H9 (cell line): ENCODE measurements around the gene GABRR2. TPM values are rescaled to one million over a fixed set of nuclear protein-coding genes. Genes with fewer than 3 reads are reported as not detected.

ENCODE experiments used
- DNase-seq: peaks from one replicate; pipeline ENCODE4 v3.0.0-alpha.2; 2017
- H2AFZ ChIP-seq: one replicate; pipeline ENCODE4 v1.6.1; 2013; ENCODE audit warnings: mild to moderate bottlenecking, low read length, control low read depth, moderate library complexity
- H2AK5ac ChIP-seq: 2 replicates; pipeline ENCODE4 v1.6.1; 2013; ENCODE audit warnings: low read length, control low read depth, mixed read lengths; ENCODE audit not compliant: insufficient read length
- H2BK120ac ChIP-seq: one replicate; pipeline ENCODE4 v1.6.1; 2013; ENCODE audit warnings: low read depth, mild to moderate bottlenecking, low read length, control low read depth, inconsistent platforms; ENCODE audit not compliant: poor library complexity, severe bottlenecking
- H2BK12ac ChIP-seq: 2 replicates; pipeline ENCODE4 v1.6.1; 2013; ENCODE audit warnings: low read length, control low read depth, mixed read lengths, low read depth; ENCODE audit not compliant: insufficient read length
- H2BK15ac ChIP-seq: 2 replicates; pipeline ENCODE4 v1.6.1; 2013; ENCODE audit warnings: low read depth, low read length, control low read depth
- H2BK20ac ChIP-seq: one replicate; pipeline ENCODE4 v1.6.1; 2013; ENCODE audit warnings: low read depth, mild to moderate bottlenecking, low read length, control low read depth, inconsistent platforms; ENCODE audit not compliant: poor library complexity, severe bottlenecking
- H2BK5ac ChIP-seq: 2 replicates; pipeline ENCODE4 v1.6.1; 2013; ENCODE audit warnings: low read length, control low read depth, mixed read lengths; ENCODE audit not compliant: insufficient read length
- H3K14ac ChIP-seq: 2 replicates; pipeline ENCODE4 v1.6.1; 2013; ENCODE audit warnings: low read length, control low read depth; ENCODE audit not compliant: insufficient read depth
- H3K18ac ChIP-seq: 2 replicates; pipeline ENCODE4 v1.6.1; 2013; ENCODE audit warnings: low read depth, mild to moderate bottlenecking, mixed read lengths, low read length, control low read depth; ENCODE audit not compliant: insufficient read length
- H3K23ac ChIP-seq: 2 replicates; pipeline ENCODE4 v1.6.1; 2013; ENCODE audit warnings: low read length, control low read depth, mixed read lengths, low read depth; ENCODE audit not compliant: insufficient read length
- H3K23me2 ChIP-seq: 2 replicates; pipeline ENCODE4 v1.6.1; 2013; ENCODE audit warnings: low read depth, mild to moderate bottlenecking, mixed read lengths, low read length, control low read depth; ENCODE audit not compliant: insufficient read length, poor library complexity, severe bottlenecking
- H3K27ac ChIP-seq: 2 replicates; pipeline ENCODE4 v1.5.1; 2013; ENCODE audit warnings: low read length, control low read depth, mixed read lengths, low read depth; ENCODE audit not compliant: insufficient read length
- H3K27me3 ChIP-seq: 2 replicates; pipeline ENCODE4 v1.6.1; 2013; ENCODE audit warnings: low read length, control low read depth, inconsistent platforms; ENCODE audit not compliant: insufficient read depth
- H3K4ac ChIP-seq: 2 replicates; pipeline ENCODE4 v1.6.1; 2013; ENCODE audit warnings: low read depth, mild to moderate bottlenecking, control low read depth, inconsistent platforms, low read length, moderate library complexity
- H3K4me1 ChIP-seq: 2 replicates; pipeline ENCODE4 v1.6.1; 2013; ENCODE audit warnings: low read length, control low read depth, inconsistent platforms; ENCODE audit not compliant: insufficient read depth
- H3K4me2 ChIP-seq: 2 replicates; pipeline ENCODE4 v1.6.1; 2013; ENCODE audit warnings: low read length, control low read depth, mixed read lengths; ENCODE audit not compliant: insufficient read length, insufficient read depth
- H3K56ac ChIP-seq: 2 replicates; pipeline ENCODE4 v1.6.1; 2013; ENCODE audit warnings: low read depth, mild to moderate bottlenecking, mixed read lengths, low read length, control low read depth; ENCODE audit not compliant: insufficient read length
- H3K79me1 ChIP-seq: 2 replicates; pipeline ENCODE4 v1.6.1; 2013; ENCODE audit warnings: low read depth, mild to moderate bottlenecking, moderate library complexity, low read length, control low read depth, inconsistent platforms; ENCODE audit not compliant: insufficient read depth, poor library complexity, severe bottlenecking
- H3K79me2 ChIP-seq: 2 replicates; pipeline ENCODE4 v1.6.1; 2013; ENCODE audit warnings: low read length, control low read depth, inconsistent platforms; ENCODE audit not compliant: insufficient read depth
- H3K9ac ChIP-seq: 2 replicates; pipeline ENCODE4 v1.6.1; 2013; ENCODE audit warnings: low read length, control low read depth, mixed read lengths; ENCODE audit not compliant: insufficient read length; ENCODE audit errors: extremely low read depth
- H3K9me3 ChIP-seq: one replicate; pipeline ENCODE4 v1.6.1; 2013; ENCODE audit warnings: low read depth, low read length, inconsistent platforms; ENCODE audit not compliant: control insufficient read depth
- H3T11ph ChIP-seq: one replicate; pipeline ENCODE4 v1.6.1; 2013; ENCODE audit warnings: mild to moderate bottlenecking, low read length, control low read depth, inconsistent platforms
- H4K20me1 ChIP-seq: one replicate; pipeline ENCODE4 v1.6.1; 2013; ENCODE audit not compliant: control insufficient read depth, insufficient read length, insufficient read depth
- H4K5ac ChIP-seq: 2 replicates; pipeline ENCODE4 v1.6.1; 2013; ENCODE audit warnings: low read depth, mild to moderate bottlenecking, mixed read lengths, low read length, control low read depth; ENCODE audit not compliant: insufficient read length
- H4K8ac ChIP-seq: replicated peaks from 2 replicates; pipeline ENCODE4 v1.6.1; 2013; ENCODE audit warnings: low read length, control low read depth, mixed read lengths, low read depth; ENCODE audit not compliant: insufficient read length
- H4K91ac ChIP-seq: 2 replicates; pipeline ENCODE4 v1.6.1; 2013; ENCODE audit warnings: low read depth, mild to moderate bottlenecking, moderate library complexity, mixed read lengths, low read length, control low read depth; ENCODE audit not compliant: insufficient read length
- H3K27ac Mint-ChIP-seq, 3 experiments: 2 replicates in 2 of 3; 3 replicates in 1 of 3; pipeline ENCODE4 v1.8.0; 2020 to 2021; ENCODE audit warnings: mixed read lengths in 3 of 3, mild to moderate bottlenecking in 1 of 3, moderate library complexity in 1 of 3
- H3K27me3 Mint-ChIP-seq: 2 replicates; pipeline ENCODE4 v1.8.0; 2021; ENCODE audit warnings: low read depth, mild to moderate bottlenecking, moderate library complexity, mixed read lengths
- H3K36me3 Mint-ChIP-seq, 3 experiments: 2 replicates in 2 of 3; 3 replicates in 1 of 3; pipeline ENCODE4 v1.8.0; 2020 to 2021; ENCODE audit warnings: low read depth in 3 of 3, mixed read lengths in 3 of 3; ENCODE audit not compliant: insufficient read depth in 1 of 3
- H3K4me1 Mint-ChIP-seq, 2 experiments: 2 replicates each; pipeline ENCODE4 v1.8.0; 2020; ENCODE audit warnings: mixed read lengths in 2 of 2
- H3K4me3 Mint-ChIP-seq, 2 experiments: 2 replicates in 1 of 2; 3 replicates in 1 of 2; pipeline ENCODE4 v1.8.0; 2020 to 2021; ENCODE audit warnings: mild to moderate bottlenecking in 2 of 2, mixed read lengths in 2 of 2, moderate library complexity in 1 of 2
- H3K9me3 Mint-ChIP-seq, 2 experiments: 2 replicates in 1 of 2; 3 replicates in 1 of 2; pipeline ENCODE4 v1.8.0; 2020; ENCODE audit warnings: mild to moderate bottlenecking in 2 of 2, mixed read lengths in 2 of 2, moderate library complexity in 1 of 2
- WGBS: extraction: QIAGEN DNeasy Blood & Tissue Kit; methylation state at CpG from one replicate; pipeline ENCODE4 v1.1.7; 2013; ENCODE audit warnings: missing lambda C conversion rate, low lambda C conversion rate, mixed read lengths; ENCODE audit not compliant: insufficient read length; ENCODE audit errors: extremely low coverage; 5-methylcytosine and 5-hydroxymethylcytosine counted together
- total RNA-seq: library from RNA; stranded (reverse); gene quantifications from 2 replicates; pipeline ENCODE4 v1.2.1, GENCODE V29; 2021
- TF ChIP-seq, protein P1 (sequence below): fragments of 200-600 bp; sonication (generic); conservative IDR thresholded peaks from 3 replicates; pipeline ENCODE4 v1.8.0; 2021; ENCODE audit warnings: antibody characterized with exemption, mild to moderate bottlenecking

The GABRR2 gene
- total RNA-seq, 1 experiment from 2014 or later = not detected

GRCh38 chr6:89355511-89356194, 40.6 kb upstream of the GABRR2 start:
- no peak overlapping the region for H3K4me3 Mint-ChIP-seq
- Histone ChIP-seq H2BK12ac (no peak overlapping the region), H3T11ph (no peak overlapping the region), H3K79me2 (no peaks in the 10 kb centered on the region), H2BK20ac (no peak overlapping the region), H3K4ac (no peak overlapping the region), H3K56ac (no peak overlapping the region), H4K8ac (no peak overlapping the region), H3K9me3 (no peaks in the 10 kb centered on the region), H2BK5ac (no peak overlapping the region), H3K14ac (no peak overlapping the region), H3K23ac (no peak overlapping the region), H4K5ac (no peak overlapping the region), H3K27me3 (no peaks in the 10 kb centered on the region), H4K91ac (no peak overlapping the region), H3K79me1 (no peaks in the 10 kb centered on the region), H3K27ac (no peak overlapping the region), H2BK120ac (no peak overlapping the region), H2AFZ (no peak overlapping the region), H4K20me1 (no peaks in the 10 kb centered on the region), H3K9ac (no peak overlapping the region), H3K23me2 (peaks cover 8% of the 10 kb centered on the region), H3K4me2 (no peak overlapping the region), H2BK15ac (no peak overlapping the region), H3K4me1 (no peaks in the 10 kb centered on the region), H2AK5ac (no peak overlapping the region), H3K18ac (no peak overlapping the region)
- no peak for DNase-seq
- WGBS = no CpG with 5 or more reads among the region's 2 CpGs
- no peak overlapping the region for H3K27ac Mint-ChIP-seq
- peaks cover 27 to 31% of the 10 kb centered on the region in 2 experiments for H3K4me1 Mint-ChIP-seq
- TF ChIP-seq, protein P1, sequence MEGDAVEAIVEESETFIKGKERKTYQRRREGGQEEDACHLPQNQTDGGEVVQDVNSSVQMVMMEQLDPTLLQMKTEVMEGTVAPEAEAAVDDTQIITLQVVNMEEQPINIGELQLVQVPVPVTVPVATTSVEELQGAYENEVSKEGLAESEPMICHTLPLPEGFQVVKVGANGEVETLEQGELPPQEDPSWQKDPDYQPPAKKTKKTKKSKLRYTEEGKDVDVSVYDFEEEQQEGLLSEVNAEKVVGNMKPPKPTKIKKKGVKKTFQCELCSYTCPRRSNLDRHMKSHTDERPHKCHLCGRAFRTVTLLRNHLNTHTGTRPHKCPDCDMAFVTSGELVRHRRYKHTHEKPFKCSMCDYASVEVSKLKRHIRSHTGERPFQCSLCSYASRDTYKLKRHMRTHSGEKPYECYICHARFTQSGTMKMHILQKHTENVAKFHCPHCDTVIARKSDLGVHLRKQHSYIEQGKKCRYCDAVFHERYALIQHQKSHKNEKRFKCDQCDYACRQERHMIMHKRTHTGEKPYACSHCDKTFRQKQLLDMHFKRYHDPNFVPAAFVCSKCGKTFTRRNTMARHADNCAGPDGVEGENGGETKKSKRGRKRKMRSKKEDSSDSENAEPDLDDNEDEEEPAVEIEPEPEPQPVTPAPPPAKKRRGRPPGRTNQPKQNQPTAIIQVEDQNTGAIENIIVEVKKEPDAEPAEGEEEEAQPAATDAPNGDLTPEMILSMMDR = no peak
- peaks cover 13% of the 10 kb centered on the region for H3K27me3 Mint-ChIP-seq
- no peaks in the 10 kb centered on the region; a peak in 1 of 5 replicates for H3K9me3 Mint-ChIP-seq
- 0 out of 7 replicates have a peak, but pooled peaks cover 0 to 2% (median 0%) of the 10 kb centered on the region in 3 experiments for H3K36me3 Mint-ChIP-seq
